ENCODE measurements around the gene CCDC192.
A peak's percentile ranks its signal among the peaks of the same experiment; 100 is the strongest.

Gene CCDC192

GRCh38 chr5:127810707-127811490 is 107.7 kb downstream of the CCDC192 start:
- no peak for DNase-seq (ENCODE audit: low read depth)

DNA sequence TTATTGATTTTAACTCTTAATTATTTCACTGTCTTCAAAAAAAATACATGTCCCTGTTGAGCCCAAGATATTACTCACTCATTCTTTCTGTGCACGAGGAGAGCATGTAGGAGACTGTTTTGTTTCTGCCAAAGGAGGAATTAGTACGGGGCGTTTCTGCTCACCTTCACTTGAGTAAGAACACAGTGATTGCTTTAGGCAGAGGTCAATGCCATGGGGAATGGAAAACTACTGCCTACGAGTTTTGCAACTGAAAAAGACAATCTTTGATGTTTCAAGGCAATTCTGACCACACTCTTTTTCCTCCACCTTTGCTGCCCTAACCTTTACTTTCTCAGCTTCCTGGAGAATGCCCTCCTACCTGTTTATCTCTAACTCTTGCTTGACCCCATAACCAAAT is 109.4 kb downstream of the CCDC192 start:
- DNase-seq (ENCODE audit: low read depth), result no peak

DNA sequence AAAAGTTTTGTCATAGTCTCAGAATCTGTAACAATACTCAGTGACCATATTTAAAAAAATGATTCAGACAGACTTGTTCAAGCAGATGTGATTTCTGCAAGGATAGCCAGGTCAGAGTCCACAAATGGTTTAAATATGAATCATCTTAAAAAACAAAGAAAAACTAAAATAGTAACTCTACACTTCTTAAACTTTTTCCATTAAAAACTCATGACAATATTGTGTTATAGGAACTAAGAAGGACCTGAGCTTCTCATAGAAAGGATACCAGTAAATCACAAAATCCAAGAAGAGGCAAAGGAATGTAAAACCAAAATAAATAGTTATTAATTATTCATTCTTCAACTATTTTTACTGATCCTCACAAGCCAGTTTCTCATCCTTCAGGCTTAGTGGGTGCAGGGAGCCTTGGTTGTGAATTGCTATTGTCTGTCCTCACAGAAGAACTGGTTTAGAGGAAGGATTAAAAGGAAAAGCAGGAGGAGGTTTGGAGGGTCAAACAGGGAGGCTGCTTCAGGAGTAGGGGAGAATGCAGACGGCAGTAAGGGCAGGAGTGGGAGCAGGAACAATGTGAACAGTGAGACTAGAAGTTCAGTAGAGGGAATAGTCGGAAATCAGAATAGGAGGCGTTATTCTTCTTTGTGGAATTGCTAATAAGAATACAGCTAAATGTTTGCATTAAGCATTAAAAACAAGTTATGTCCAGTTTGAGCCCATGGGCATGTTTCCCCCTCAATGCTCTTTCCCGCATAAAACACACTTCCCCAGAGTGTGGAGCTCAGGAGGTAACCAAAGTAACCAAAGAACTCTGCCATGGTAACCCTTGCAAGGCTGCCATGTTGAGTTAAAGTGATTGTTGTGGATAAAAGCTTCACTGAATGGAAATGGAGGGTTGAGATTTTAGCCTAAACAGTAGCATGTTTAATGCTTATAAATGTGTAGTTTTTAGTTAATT is 110.7 kb downstream of the CCDC192 start:
- peak; percentile 82 for DNase-seq (ENCODE audit: low read depth)

GRCh38 chr5:127814588-127814973 is 111.4 kb downstream of the CCDC192 start:
- DNase-seq (ENCODE audit: low read depth), result no peak

DNA sequence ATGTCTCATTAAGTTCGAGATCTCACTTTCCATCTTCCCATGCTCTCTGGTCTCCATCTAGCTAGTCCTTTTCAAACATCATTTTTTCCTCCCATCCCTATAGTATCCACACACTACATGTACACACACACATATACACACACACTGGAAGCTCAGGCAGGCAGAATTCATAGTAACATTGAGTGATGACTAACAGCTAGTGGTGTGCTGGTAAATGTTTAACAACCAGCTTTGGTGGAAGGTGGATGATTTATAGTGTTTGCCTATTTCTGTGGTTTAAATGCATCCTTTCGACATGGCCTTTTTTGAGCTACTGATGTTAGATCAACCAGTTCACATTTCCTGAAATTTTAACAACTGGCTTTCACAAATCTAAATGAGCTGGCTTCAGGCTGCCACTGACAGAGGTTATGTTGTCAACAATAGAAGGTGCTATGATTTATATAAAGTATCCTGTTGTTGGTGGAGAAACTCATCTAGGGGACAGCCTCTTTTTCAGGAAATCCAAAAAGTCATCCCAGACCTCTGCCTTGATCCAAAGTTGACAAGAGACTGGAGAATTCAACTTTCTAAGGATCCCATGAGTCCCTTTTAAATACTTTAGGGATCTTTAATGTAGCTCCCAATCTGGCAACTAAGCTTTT is 117.8 kb downstream of the CCDC192 start:
- DNase-seq (ENCODE audit: low read depth), result peak; percentile 92

DNA sequence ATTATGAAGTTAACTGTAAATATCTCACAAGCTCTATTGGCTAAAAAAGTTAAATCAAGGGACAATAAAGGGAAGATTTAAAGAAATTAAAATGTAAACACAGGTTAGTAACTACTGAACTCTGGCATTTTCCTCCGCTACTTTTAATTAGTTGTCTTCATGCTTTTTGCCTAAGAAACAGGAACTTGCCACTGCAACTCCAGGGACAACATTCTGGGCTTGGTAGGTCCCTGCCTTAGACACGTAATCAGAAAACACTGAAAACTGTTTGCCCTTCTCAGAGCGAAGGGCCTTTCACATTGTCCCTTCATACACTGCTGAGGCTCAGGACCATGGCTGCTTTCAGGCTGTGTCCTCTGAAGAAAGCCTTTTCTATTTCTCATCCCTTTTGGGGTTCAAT is 118.7 kb downstream of the CCDC192 start:
- no peak for DNase-seq (ENCODE audit: low read depth)

- DNase-seq (ENCODE audit: low read depth), result no peak
These were observed 120.9 kb downstream of the CCDC192 start for GRCh38 chr5:127824126-127824525.

DNA sequence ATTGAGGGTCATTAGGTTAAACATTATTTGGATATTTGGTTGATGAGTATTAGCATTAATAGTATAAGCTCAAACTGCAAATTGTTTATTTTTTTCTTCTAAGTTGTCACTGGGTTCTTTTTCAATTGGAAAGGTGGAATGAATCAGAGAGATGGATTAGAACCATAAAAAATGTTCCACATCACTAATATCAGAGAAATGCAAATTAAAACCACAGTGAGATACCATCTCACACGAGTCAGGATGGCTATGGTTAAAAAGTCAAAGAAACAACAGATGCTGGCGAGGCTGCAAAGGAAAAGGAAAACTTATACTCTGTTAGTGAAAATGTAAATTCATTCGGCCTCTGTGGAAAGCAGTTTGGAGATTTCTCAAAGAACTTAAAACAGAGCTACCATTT is 122.8 kb downstream of the CCDC192 start:
- peak; percentile 67 for DNase-seq (ENCODE audit: low read depth)

- DNase-seq (ENCODE audit: low read depth), result no peak
These were observed 124.3 kb downstream of the CCDC192 start for GRCh38 chr5:127827451-127827850.

DNA sequence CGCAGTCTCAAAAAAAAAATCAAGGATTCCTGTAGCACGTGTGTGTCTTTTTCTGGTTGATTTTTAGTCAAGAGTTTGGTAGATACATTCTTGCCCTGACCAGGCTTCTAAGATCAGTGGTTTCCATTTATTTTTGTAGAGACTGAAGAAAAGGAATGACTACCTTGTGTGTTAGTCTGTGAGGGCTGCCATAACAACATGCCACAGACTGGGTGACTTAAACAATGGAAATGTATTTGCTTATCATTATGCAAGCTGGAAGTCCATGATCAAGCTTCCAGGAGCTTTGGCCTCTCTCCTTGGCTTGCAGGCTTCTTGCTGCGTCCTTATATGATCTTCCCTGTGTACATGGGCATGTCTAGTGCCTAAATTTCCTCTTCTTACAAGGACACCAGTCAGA is 127.0 kb downstream of the CCDC192 start:
- no peak for DNase-seq (ENCODE audit: low read depth)

- no peak for DNase-seq (ENCODE audit: low read depth)
These were observed 127.8 kb downstream of the CCDC192 start for GRCh38 chr5:127830829-127831598.

- no peak for DNase-seq (ENCODE audit: low read depth)
These were observed 128.9 kb downstream of the CCDC192 start for GRCh38 chr5:127832067-127832466.

DNA sequence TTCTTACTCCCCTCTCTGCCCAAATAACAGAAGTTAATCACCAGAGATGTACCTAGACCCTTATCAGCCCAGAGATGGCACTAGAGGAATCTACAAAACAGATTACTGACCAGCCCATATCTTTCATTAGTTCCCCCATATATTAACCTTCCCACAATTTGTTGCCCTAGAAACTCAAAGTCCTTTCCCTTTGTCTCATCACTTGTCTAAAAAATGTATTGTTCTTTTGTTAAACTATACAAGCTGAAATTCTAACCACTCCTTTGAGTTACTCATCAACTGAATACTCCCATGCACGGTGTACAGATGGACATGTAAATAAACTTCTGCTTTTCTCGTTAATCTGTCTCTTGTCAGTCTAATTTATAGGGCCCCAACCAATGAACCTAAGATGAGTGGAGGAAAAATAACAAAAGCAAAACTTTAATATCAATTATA is 130.9 kb downstream of the CCDC192 start:
- DNase-seq (ENCODE audit: low read depth), result no peak

DNA sequence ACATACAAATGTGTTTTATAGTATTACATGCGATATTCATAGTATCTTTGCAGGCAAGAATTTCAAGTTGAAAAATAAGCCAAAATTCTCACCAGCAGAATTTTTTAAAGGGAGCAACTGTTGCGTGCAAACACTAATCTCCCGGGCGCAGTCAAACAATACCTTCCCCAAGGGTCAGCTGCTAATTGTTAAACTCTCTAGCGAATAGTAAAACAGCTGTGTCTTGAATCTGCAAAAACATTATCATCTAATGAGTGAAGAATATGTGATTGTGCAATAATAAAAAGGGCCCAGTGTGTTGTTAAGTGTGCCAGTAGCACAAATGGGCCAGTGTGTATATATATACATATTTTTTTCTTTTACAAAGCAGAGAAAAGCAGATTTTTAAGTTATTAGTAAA is 131.4 kb downstream of the CCDC192 start:
- DNase-seq (ENCODE audit: low read depth), result no peak

DNA sequence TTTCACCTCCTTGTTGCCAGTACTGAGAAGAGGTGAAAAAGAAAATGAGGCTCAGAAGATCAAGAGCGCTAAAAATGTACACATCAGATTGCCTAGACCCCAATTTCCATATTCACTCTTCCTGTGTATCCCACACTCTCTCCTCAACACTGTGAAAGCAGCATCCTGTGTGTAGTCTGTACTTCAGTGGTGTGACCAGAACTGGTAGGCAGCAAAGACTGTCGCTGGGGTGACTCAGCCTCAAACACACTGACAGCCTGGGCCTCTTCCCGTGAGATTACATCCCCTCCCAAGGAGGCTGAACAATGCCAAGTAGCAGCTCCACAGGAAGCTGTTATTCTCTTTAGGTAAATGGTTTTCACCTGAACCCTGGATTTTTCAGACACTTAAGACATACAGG is 135.5 kb downstream of the CCDC192 start:
- DNase-seq (ENCODE audit: low read depth), result peak; percentile 23

- no peak for DNase-seq (ENCODE audit: low read depth)
These were observed 135.9 kb downstream of the CCDC192 start for GRCh38 chr5:127839072-127839471.

- DNase-seq (ENCODE audit: low read depth), result peak; percentile 55
These were observed 136.5 kb downstream of the CCDC192 start for GRCh38 chr5:127839496-127840197.

DNA sequence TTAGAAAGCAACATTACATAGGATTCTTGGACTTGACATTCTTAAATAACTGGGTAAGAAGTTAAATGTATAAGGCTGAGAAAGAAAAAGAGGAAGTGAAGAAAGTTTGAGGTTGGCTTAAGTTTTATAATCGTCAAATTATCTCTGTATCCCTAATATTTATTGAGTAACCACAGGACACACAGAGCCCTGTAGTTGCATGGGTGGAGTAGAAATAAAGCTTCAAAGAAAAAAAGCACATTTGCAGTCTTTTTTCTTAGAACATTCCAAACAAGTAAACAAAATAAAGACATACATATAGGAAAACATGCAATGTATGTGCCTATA is 137.0 kb downstream of the CCDC192 start:
- DNase-seq (ENCODE audit: low read depth), result no peak

GRCh38 chr5:127840809-127841208 is 137.6 kb downstream of the CCDC192 start:
- DNase-seq (ENCODE audit: low read depth), result no peak

DNA sequence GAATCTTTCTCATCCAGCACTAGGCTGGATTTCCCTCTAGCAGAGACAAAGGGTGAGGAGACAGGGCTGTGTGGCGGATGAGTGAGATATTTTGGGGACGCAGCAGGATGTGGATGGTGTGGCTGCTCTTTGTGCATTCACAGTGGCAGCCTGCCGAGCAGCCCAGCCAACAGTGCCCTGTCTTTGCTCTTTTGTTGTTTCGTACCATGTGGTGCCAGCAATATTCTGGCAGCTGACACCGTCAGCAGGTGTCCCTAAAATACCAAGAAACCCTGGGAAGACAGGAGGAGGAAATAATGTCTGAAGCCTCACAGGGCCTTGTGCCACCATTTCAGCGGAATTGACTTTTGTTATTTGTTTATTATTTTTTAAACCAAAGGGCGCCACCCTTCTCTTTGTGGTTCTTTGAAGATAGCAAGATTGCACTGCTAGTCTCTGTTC is 141.4 kb downstream of the CCDC192 start:
- no peak for DNase-seq (ENCODE audit: low read depth)

DNA sequence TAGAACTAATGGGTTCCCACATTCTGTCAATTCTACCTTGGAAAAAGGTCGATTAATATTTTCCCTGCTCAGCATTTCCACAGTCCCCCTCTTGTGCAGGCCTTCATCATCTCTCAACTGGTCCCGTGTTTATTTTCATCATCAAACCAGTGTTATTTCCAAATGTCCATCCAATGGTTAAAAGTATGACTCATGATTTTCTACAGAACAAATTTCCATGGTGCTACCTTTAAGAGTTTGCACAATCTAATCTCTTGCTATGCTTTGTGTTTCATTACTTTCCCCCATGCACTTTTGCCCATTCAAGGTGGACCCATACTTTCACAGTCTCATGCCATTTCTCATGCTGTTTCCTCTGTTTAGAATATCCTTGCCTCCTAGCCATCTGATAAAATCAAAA is 143.7 kb downstream of the CCDC192 start:
- peak; percentile 58 for DNase-seq (ENCODE audit: low read depth)

Data from amniotic epithelial cell (primary cell).